Brain pericyte (primary cell): ENCODE measurements around the gene CEP295NL.
"Not testable (repeated sequence)": the region's sequence is repeated elsewhere in the genome, so short reads cannot be mapped to it uniquely, and the experiment has no call there.

Experiments
- DNase-seq: peaks from one replicate; pipeline ENCODE4 v3.0.0-alpha.2; 2012; ENCODE audit warnings: low read depth, low spot score

The CEP295NL gene

DNA sequence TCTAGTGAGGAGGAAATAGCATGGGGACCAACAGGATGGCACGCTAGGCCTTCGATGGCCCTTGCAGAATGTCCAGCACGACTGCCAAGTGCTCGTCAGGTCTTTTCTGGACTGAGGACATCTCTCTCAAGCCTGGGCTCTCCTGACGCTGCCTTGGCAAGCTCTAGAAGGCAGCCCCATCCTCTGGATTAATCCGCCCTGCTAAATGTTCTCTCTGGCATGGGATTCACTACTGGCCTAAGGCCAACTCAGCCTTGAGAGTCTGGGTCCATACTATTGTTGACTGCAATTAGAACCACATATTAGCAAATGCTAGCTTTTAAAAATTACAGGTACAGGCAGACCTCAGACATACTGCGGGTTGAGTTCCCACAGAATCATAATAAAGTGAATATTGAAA is 2.5 kb upstream of the CEP295NL start:
- DNase-seq: no peak

DNA sequence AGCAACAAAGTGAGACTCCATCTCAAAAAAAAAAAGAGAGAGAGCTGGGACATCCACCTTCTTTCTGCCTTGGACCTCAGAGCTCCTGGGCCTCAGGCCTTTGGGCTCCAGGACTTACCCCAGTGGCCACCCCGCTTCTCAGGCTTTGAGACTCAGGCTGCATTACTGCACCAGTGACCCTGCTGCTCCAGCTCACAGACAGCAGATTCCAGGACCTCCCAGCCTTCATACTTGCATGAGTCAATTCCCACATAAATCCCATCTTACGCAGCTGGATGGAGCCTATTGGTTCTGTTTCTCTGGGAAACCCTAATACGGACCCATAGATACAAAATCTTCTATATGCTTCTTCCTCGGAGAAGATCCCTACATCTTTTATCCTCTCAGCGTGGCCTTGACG is 2.1 kb upstream of the CEP295NL start:
- DNase-seq: no peak

DNA sequence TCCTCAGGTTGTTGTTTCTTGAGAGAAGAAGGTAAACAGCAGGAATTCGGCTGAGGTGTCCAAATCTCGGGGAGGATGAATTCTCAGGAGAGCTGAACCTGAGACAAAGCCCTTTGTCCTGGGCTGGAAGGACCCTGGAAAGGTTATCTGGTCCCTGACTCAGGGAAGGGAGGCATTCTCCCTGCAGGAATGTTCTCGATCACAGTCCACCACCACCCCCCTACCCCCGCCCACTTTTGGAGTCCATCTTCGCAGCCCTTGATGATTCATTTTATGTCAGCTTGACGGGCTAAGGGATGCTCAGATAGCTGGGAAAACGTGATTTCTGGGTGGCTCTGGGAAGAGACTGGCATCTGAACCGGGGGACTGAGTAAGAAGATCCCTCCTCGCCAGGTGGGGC is 1.4 kb upstream of the CEP295NL start:
- no peak for DNase-seq

DNA sequence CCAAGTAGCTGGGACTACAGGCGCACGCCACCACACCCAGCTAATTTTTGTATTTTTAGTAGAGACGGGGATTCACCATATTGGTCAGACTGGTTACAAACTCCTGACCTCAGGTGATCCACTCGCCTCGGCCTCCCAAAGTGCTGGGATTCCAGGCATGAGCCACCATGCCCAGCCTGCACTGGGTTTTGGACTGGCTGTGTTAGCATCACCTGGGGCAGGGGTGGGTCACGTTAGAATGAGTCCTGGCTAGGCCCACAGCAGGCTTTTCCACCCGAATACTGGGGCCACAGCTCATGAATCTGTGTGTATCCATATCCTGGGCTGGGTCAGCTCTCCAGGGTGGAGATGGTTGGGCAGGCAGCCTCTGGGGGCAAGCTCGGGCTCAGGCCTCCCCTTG is 770 bp downstream of the CEP295NL start:
- DNase-seq: not testable (repeated sequence)

DNA sequence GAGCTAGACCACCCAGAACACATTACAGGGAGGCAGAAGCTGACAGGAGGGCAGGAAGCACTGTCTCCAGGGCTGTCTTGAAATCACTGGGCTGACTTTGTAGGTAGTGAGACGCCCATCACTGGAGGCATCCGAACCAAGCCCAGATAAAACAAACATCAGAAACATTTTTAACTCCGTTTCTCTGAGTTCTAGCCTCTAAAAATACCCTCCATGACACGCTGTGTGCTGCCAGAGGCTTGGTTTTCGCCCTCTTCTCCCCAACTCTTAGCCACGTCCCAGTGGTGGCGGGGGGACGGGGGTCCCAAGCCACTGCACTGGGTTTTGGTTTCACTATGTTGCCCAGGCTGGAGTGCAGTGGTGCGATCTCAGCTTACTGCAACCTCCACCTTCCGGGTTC is 1.2 kb downstream of the CEP295NL start:
- DNase-seq: no peak

DNA sequence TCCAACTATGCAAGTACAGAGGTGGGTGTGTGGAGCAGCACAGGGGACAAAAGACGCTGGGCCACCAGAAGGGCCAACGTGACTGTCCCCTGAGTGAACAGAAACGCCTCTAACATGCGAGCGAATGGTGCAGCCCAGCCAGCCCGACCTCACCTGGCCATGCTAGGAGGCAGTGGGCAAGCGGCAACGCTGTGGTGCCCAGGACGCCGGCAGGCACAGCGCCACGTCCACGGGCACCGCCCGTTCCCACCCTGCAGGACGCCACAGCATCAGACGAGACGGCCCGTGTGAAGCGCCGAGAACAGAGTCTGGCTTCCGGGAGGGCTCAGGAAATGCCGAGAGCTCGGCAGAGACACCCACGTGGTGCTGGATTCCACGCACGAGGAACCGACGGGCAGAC is 2.2 kb downstream of the CEP295NL start:
- no peak for DNase-seq

DNA sequence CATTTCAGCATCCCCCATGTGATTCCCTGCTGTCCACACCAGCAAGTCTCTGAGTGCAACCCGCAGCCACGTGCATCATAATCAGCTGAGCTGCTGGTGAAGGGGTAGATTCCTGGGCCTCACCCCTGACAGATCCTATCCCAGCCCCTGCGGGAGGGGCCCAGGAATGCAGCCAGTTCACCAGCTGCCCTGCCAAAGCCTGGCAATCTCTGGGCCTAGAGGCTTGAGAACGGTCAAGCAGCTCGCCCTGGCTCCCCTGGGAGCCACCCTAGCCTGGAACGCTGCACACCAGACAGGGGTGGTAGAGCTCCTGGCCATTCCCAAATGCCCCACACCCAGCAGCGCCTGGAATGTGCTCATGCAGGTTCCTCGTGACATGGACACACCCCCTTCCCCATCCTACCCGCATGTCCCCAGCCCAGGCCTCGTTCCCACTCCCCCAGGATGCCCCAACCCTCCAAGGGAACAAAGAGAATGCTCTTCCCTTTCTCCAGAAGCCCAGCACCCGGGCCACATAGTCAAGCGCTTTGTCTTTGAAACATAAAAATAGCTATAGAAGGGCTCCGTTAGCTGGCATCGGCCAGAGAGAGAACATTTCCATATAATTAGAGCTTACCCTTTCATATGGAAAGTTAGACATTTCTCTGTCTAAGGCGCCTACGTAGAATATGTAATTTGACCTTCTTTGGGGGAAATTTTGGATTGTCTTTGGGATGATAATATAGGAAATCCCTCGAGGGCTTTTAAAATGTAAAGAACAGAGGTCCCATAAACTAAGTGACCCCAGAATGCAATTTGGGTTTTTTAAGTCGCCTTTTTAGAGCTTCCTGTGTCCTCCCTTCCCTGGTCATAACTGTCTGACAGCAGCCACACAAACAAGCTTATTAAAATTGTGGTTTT is 3.4 kb downstream of the CEP295NL start:
- DNase-seq: no peak

DNA sequence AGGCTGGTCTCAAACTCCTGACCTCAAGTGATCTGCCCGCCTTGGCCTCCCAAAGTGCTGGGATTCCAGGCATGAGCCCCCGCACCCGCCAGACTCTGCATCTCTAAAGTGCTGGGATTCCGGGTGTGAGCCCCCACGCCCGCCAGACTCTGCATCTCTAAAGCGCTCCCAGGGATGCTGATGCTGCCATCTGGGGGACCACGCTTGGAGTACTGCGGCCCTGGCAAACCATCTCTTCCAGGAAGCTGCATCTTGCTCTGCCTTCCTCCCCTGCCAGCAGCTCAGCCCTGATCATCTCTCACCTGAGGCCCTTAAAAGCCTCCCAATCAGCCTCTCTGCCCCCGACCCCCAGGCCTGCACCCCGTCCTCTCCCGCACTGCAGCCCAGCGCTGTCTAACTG is 4.1 kb downstream of the CEP295NL start:
- DNase-seq: no peak

DNA sequence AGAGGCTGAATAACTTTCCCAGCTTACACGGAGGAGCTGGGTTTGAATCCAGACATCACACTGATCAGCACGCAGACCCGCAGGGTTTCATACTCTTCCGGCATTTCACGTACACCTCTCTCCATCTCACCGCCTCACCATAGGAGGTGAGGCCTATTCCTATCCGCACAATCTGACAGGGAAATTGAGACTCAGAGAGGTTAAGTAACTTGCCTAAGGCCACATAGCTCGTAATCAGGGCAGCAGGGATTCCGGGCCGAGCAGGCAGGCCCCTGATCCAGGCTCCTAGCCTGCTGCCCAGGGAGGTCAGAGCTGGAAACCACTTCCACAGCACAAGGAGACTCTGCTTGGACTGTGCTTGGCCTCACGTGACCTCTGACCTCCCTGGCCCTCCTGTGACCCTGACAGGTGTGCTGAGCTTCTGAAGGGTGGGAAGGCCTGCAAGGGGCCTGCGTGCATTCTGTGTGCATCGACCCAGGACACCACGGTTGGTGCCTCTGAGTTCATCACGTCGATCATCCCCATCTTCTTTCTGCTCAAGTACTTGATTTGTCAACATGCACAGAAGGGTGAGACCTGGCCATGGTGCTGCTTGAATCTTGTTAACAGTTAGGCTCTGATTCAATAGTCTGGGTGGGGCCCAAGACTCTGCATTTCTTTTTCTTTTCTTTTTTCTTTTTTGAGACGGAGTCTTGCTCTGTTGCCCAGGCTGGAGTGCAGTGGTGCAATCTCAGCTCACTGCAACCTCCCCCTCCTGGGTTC is 4.7 kb downstream of the CEP295NL start:
- no peak for DNase-seq

DNA sequence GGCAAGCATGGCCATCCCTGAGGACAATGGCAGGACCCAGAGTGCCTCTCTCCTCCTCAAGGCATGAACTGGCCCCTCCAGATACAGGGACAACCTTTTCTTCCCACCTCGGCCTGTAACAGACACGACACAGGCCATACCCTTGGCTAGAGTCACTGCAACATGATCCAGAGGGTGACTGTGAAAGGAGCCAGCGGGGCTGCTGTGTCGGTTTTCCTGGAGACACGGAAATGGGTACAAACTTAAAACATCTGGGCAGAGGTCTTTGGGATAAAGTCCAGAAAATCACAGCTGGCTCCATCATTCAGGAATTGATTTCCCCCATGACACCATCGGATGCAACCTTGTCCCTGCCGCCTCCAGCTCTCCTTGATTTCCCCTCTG is 5.3 kb downstream of the CEP295NL start:
- DNase-seq: no peak

DNA sequence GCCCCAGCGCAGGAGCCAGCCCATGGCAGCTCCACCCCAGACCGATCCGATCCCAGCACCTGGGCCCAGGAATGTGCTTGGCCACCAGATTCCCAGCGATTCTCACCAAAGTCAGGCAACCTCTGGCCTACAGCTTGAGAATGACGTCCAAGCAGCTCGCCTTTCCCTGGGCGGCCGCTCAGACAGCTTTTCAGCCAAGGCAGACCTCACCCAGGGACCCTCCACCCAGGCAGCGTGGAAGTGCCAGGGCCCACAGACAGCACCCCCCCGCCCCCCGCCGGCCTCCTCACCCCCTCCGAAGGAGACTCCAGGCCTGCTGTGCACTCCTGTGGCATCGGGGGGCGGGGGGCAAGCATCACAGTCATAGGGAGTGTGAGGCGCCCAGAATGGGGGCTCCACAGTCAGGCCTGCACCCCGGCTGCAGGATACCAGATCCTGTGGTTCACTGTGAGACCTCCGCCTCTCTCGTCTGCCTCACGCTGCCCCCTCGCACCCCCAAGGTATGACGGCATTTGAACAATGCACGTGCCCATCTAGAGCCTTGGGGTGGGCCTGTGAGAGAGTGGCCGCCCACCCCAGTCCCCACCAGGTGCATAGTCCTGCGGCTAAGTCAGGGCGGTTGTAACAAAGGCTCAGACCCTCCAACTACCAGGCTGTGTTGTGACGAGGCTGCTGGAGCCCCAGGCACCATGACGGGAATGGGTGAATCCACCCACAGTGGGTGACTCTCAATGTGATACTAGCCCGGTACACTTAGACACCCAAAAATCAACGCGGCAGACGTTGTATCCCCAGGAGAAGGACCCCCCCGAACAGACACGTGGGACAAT is 6.0 kb downstream of the CEP295NL start:
- DNase-seq: no peak

DNA sequence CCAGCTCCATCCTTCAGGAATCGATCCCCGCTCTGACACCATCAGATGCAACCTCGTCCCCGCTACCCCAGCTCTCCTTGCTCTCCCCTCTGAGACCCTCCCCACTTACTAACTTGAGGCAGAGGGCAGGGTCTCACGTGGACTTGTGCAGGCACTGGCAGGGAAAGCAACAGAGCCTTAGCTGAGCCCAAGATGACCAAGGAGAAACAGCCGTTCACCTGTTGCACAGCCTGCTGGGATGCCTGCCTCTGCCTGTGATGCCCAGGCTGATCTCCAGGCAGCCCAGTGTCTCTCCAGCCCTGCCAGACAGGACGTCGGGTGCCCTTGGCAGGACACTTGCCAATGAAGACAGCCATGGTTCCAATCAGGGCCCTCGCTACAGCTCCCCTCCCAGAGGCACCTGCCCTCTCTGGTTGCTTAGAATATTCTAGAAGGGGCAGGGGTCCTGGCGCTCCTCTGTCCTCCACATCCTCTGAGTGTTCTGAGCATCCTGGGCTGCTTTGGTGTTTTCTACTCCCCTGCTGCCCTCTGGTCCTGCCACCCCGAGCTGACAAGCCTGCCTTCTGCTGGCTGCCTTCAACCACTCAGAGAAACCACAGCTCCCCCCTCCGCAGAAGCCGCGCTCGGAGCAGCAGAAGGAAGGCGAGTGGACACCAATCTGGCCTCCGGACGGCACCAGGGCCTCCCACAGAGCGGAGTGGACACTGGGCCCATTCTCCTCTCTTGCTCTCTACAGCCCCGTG is 6.7 kb downstream of the CEP295NL start:
- no peak for DNase-seq

DNA sequence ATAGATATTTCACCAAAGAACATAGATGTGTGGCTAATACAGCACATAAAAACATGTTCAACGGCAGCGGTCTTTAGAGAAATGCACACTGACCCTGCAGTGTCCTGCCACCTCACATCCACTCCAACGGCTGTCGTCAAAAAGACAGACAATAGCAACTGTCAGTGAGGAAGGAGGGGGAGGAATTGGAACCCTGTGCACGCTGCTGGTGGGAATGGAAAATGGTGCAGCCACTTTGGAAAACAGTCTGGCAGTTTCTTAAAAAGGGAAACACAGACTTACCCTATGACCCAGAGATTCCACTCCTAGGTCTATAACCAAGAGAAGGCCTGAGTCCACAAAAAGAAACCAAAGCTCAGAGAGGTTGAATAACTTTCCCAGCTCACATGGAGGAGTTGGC is 7.7 kb downstream of the CEP295NL start:
- DNase-seq: no peak

DNA sequence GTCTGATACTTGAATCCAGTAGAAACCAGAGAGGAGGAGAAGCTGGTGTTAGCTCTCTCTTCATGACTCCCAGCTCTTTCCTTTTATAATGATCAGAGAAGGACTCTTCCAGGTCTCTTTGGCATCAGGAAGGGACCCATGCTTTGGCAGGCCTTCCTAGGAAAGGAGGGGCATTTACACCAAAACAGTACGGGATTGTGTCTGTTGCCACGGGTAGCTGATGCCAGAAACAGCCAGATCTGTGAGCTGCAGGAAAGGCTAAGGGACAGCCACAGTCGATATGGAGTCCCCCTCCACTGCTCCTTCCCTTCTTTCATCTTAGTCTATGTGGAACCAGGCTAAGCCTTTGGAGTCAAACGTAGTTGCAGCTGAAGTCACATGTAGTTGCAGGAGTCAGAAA is 9.3 kb downstream of the CEP295NL start:
- no peak for DNase-seq

DNA sequence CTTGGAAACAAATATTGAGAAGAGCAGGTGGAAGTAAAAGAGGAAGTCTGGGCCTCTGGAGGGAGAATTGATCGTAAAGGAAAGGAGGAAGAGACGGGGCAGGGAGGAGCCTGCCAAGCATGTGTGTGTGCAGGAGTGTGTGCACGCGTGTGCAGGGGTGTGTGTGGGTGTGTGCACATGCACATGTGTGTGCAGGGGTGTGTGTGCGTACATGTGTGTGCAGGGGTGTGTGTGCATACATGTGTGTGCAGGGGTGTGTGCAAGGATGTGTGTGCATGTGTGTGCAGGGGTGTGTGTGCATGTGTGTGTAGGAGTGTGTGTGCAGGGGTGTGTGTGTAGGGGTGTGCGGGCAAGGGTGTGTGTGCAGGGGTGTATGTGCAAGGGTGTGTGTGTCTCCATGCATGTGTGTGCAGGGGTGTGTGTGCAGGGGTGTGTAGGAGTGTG is 10.0 kb downstream of the CEP295NL start:
- no peak for DNase-seq

DNA sequence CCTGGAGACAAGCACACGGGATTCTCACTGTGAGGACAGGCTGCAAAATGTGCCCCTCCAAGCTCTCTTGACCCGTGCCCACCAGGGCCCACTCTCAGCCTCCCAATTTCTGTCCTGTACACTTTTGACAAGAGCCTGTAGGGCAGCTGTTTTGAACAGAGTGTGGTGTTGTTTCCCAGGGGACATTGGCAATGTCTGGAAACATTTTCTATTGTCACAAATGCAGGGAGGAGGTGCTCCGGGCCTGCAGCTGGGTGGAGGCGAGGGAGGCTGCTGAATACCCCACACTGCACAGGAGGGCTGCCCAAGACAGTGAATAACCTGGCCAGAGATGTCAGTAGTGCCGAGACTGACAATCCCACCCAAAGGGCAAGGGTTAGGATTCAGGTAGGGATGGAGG is 10.5 kb downstream of the CEP295NL start:
- no peak for DNase-seq

DNA sequence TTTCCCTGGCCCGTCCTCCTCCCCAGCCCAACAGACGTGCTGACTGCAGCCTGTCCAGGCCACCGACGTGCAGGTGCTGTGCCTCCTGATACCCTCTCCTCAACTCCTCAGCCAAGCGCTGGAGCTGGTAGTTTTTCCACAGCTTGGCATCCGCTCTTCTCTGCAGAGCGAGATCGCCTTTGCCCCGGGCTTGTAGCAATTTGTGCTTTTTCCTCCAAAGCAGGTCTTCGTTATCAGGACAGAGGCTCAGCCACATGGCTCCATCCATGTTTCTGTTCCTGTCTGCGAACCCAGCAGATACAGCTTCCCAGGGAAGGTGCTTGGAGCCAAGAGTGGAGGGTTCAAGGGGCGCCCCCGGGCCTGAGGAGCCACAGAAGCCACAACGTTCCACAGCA is 10.9 kb downstream of the CEP295NL start:
- DNase-seq: no peak

DNA sequence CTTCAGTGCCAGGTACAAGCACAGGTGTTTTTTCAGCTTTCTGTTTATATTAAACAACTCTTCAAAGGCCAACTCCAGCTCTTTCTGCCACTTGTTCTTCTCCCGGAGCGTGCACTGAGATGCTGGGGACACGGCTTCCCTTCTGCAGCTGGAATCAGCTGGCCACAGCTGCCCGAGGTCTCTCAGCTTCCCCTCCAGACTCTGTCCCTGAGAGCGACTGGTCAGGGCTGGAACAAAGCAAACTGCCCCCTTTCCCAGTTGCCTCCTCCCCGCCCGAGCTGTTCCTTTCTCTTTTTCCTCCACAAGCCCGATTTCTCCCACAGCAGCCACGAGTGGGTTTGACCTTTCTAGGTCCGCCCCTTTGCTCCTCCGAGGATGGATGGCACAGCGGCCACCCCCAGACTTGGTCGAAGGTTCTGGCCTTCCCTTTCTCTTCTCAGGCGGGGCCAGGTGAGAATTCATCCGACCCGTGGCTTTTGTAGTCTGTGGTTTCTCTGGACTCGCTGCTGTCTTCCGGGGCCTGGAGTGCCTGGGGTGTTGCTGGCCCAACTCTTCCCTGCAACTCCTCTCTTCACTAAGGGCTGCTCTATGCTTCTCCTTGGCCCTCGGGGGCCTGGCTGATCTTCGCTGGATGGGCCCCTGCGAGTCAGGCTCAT is 11.5 kb downstream of the CEP295NL start:
- no peak for DNase-seq

DNA sequence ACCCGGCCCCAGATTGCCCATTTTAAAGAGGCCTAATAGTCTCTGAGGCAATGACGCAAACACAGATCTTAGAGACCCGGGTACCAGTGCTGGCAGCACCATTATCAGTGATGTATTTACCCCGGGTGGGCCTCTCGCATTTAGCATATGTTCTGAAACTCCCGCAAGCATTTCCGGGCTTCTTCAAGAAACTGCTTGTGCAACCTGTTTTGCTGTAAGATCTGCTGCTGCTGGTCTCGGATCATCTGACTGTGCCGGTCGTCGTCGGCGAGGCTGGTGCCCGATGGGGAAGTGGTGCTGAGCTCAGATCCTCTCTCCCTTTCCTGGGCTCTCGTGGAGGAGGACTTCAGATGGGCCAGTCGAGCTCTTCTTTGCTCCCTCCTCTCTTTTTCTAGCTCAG is 12.5 kb downstream of the CEP295NL start:
- no peak for DNase-seq

DNA sequence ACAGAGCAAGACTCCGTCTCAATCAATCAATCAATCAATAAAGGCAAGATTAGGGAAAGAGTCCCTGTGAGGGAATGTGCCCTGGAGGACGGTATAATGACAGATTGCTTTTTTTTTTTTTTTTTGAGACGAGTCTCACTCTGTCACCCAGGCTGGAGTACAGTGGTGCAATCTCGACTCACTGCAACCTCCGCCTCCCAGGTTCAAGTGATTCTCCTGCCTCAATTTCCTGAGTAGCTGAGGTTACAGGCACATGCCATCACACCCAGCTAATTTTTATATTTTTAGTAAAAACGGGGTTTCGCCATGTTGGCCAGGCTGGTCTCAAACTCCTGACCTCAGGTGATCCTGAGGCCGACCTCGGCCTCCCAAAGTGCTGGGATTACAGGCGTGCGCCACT is 12.9 kb downstream of the CEP295NL start:
- DNase-seq: not testable (repeated sequence)

DNA sequence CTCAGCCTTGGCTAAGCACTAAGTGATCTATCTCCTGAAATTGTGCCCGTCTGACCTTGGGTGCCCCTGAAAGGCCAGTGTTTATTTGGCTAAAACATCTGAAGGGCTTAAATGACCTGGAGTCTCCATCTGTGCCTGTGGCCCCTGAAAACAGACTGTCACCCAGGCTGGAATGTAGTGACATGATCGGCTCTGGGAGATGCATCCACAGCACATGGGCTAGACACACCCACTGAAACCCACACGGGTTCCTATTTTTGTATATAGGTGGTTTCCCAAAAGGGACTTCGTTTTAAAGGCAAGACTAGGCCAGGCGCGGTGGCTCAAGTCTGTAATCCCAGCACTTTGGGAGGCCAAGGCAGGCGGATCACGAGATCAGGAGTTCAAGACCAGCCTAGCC is 13.5 kb downstream of the CEP295NL start:
- DNase-seq: no peak
